K562 (cell line): ENCODE data around the gene CLSTN2. TPM values are rescaled to one million over a fixed set of nuclear protein-coding genes. Genes with fewer than 3 reads are reported as not detected.

ENCODE experiments used
- ATAC-seq: fragments of 200-7000 bp; cut with Tn5 transposase; 3 replicates; pipeline ENCODE4 v1.9.1; 2020; ENCODE audit warnings: moderate library complexity
- BruUV-seq: library from RNA; stranded (reverse); fragments of 400-500 nt; replicated peaks from 2 replicates; lab custom pipeline; 2021; lab: Mats Ljungman, UMichigan
- CTCF ChIA-PET: fragments of 300-600 bp; formaldehyde crosslinking; extraction: SDS; loops from one replicate; lab custom pipeline; 2021; ENCODE audit warnings: low intra/inter-chr PET ratio; lab: Yijun Ruan, JAX
- POLR2A ChIA-PET: fragments of 300-600, 350-650 bp; sonication (Branson Sonifier 250); formaldehyde crosslinking; extraction: SDS; loops from one replicate; lab custom pipeline; 2021; ENCODE audit warnings: antibody characterized with exemption, inconsistent platforms; lab: Yijun Ruan, JAX
- DNase-seq, 4 experiments: peaks; one replicate each; pipeline versions ENCODE4 v3.0.0 to v3.0.0-alpha.2; 2011 to 2018; ENCODE audit warnings: low spot score in 3 of 4, mixed read lengths in 3 of 4; ENCODE audit errors: extremely low read depth in 1 of 4
- FAIRE-seq: peaks from 2 replicates; lab custom pipeline; 2011; peaks lifted over from hg19 to GRCh38; lab: Jason Lieb, UNC
- H2AFZ ChIP-seq: 2 replicates; pipeline ENCODE4 v1.6.0; 2011; ENCODE audit warnings: low read depth, low read length, control low read depth, inconsistent platforms
- H3K27ac ChIP-seq: fragments of 200-600 bp; 3 replicates; pipeline ENCODE4 v1.8.0; 2011; ENCODE audit warnings: low read depth, mild to moderate bottlenecking, control low read depth, inconsistent platforms, low read length, moderate library complexity, mixed read lengths; ENCODE audit errors: extremely low read depth
- H3K27me3 ChIP-seq, 2 experiments: fragments of 300-600 bp in 1 of 2; 2 replicates in 1 of 2; 3 replicates in 1 of 2; pipeline versions ENCODE4 v1.6.0 to v1.8.0; 2011; ENCODE audit warnings: inconsistent platforms in 2 of 2, low read length in 2 of 2, mild to moderate bottlenecking in 1 of 2, mixed read lengths in 1 of 2, moderate library complexity in 1 of 2; ENCODE audit not compliant: control insufficient read depth in 2 of 2, insufficient read depth in 2 of 2
- H3K36me3 ChIP-seq: fragments of 300-600 bp; 3 replicates; pipeline ENCODE4 v1.8.0; 2011; ENCODE audit warnings: mild to moderate bottlenecking, low read length, inconsistent platforms; ENCODE audit not compliant: control insufficient read depth, insufficient read depth
- H3K4me1 ChIP-seq, 2 experiments: fragments of 200-600 bp in 1 of 2; replicated peaks in 1 of 2; 2 replicates in 1 of 2; 3 replicates in 1 of 2; pipeline versions ENCODE4 v1.5.1 to v1.8.0; 2011; ENCODE audit warnings: inconsistent platforms in 2 of 2, low read length in 2 of 2, mild to moderate bottlenecking in 1 of 2, mixed read lengths in 1 of 2, moderate library complexity in 1 of 2; ENCODE audit not compliant: control insufficient read depth in 2 of 2, insufficient read depth in 2 of 2
- H3K4me2 ChIP-seq: 2 replicates; pipeline ENCODE4 v1.6.1; 2011; ENCODE audit warnings: low read length, control low read depth, inconsistent platforms, mixed read lengths; ENCODE audit not compliant: insufficient read depth
- H3K4me3 ChIP-seq: fragments of 200-600 bp; sonication (generic), shearing (Covaris generic); 2 replicates; pipeline ENCODE4 v1.5.1; 2016; ENCODE audit warnings: control low read depth, inconsistent platforms
- H3K79me2 ChIP-seq: fragments of 200-600 bp; 3 replicates; pipeline ENCODE4 v1.8.0; 2011; ENCODE audit warnings: low read length, inconsistent platforms; ENCODE audit not compliant: control insufficient read depth, insufficient read depth
- H3K9ac ChIP-seq, 2 experiments: 2 replicates each; pipeline versions ENCODE4 v1.6.0 to v1.6.1; 2011; ENCODE audit warnings: low read depth in 2 of 2, low read length in 2 of 2, control low read depth in 1 of 2, inconsistent platforms in 1 of 2, mild to moderate bottlenecking in 1 of 2, mixed read lengths in 1 of 2; ENCODE audit not compliant: insufficient read depth in 1 of 2
- H3K9me1 ChIP-seq: one replicate; pipeline ENCODE4 v1.6.0; 2011; ENCODE audit warnings: inconsistent platforms, mild to moderate bottlenecking, low read length, moderate library complexity; ENCODE audit not compliant: control insufficient read depth, insufficient read depth
- H3K9me3 ChIP-seq: replicated peaks from 2 replicates; pipeline ENCODE4 v1.5.1; 2011; ENCODE audit warnings: low read depth, low read length, inconsistent platforms; ENCODE audit not compliant: control insufficient read depth, insufficient read depth
- H4K20me1 ChIP-seq: replicated peaks from 2 replicates; pipeline ENCODE4 v1.6.1; 2011; ENCODE audit warnings: low read length, inconsistent platforms, mixed read lengths; ENCODE audit not compliant: control insufficient read depth, insufficient read depth
- ATF3 ChIP-seq, 2 experiments: fragments of 450-650 bp in 1 of 2; sonication (generic) in 1 of 2; formaldehyde crosslinking in 1 of 2; IDR thresholded peaks in 1 of 2; conservative IDR thresholded peaks in 1 of 2; 2 replicates each; pipeline versions ENCODE4 v1.6.1 to v1.8.1; 2016 to 2023; ENCODE audit warnings: mild to moderate bottlenecking in 2 of 2, moderate library complexity in 2 of 2, inconsistent platforms in 1 of 2, missing genetic modification reagents in 1 of 2
- ATF7 ChIP-seq: fragments of 450-650 bp; IDR thresholded peaks from 2 replicates; pipeline ENCODE4 v1.7.1; 2014; ENCODE audit warnings: mild to moderate bottlenecking, moderate library complexity
- CREM ChIP-seq: IDR thresholded peaks from 2 replicates; pipeline ENCODE4 v1.6.1; 2014; ENCODE audit warnings: antibody characterized with exemption, low read depth
- GABPA ChIP-seq: fragments of 200-800 bp; sonication (Bioruptor generic); conservative IDR thresholded peaks from 2 replicates; pipeline ENCODE4 v1.6.1; 2016; ENCODE audit warnings: low read depth, missing genetic modification characterization, missing compliant biosample characterization
- GTF3C2 ChIP-seq: IDR thresholded peaks from 3 replicates; pipeline ENCODE4 v1.6.1; 2011; ENCODE audit warnings: borderline replicate concordance, mild to moderate bottlenecking, moderate library complexity; ENCODE audit not compliant: insufficient read length; ENCODE audit errors: extremely low read depth
- JUND ChIP-seq, 2 experiments: IDR thresholded peaks; 2 replicates in 1 of 2; 3 replicates in 1 of 2; pipeline ENCODE4 v1.6.1; 2011; ENCODE audit warnings: borderline replicate concordance in 2 of 2, low read depth in 2 of 2, low read length in 2 of 2, improper control_type of control experiment in 1 of 2, missing biosample characterization in 1 of 2, missing genetic modification characterization in 1 of 2, missing genetic modification reagents in 1 of 2
- NCOA4 ChIP-seq: fragments of 450-650 bp; IDR thresholded peaks from 2 replicates; pipeline ENCODE4 v1.6.1; 2018; ENCODE audit warnings: mild to moderate bottlenecking; ENCODE audit not compliant: partially characterized antibody
- RBM25 ChIP-seq: fragments of 200-400 bp; formaldehyde crosslinking; IDR thresholded peaks from 2 replicates; pipeline ENCODE4 v1.6.1; 2018; ENCODE audit warnings: low read length, low read depth, moderate library complexity; ENCODE audit not compliant: severe bottlenecking
- ZNF518B ChIP-seq: fragments of 250-450 bp; sonication (Bioruptor Pico); IDR thresholded peaks from 2 replicates; pipeline ENCODE4 v1.5.0; 2021; ENCODE audit warnings: mild to moderate bottlenecking, moderate library complexity
- WGBS: fragments of 100-300 bp; shearing (Covaris generic); methylation state at CpG from one replicate; pipeline ENCODE4 v1.1.6; 2016; ENCODE audit warnings: low coverage, mixed read lengths; ENCODE audit not compliant: insufficient coverage; ENCODE audit errors: missing lambda C conversion rate; 5-methylcytosine and 5-hydroxymethylcytosine counted together
- in situ Hi-C: fragments of 300-500 bp; cut with MboI; formaldehyde crosslinking; loops from 4 replicates; pipeline ENCODE4 v1.15.0; 2018; ENCODE audit warnings: inconsistent platforms, mixed read lengths
- intact Hi-C: fragments of 100-400 bp; cut with micrococcal nuclease; formaldehyde crosslinking; loops from 2 replicates; pipeline ENCODE4 v1.14.2; 2022
- polyA plus RNA-seq, 8 experiments: library from polyadenylated mRNA; depleted of rRNA in 4 of 8; stranded (reverse) in 5 of 8; unstranded in 3 of 8; fragments of >200 nt; fragmentation: Nextera tagmentation in 2 of 8; fragmentation: Illumina TruSeq in 1 of 8; extraction: Ambion mirVana in 2 of 8; extraction: Trizol in 1 of 8; gene quantifications; 2 replicates each; pipeline versions ENCODE4 v1.2.1 to v1.2.3, GENCODE V29; 2011 to 2014; ENCODE audit warnings: inconsistent platforms in 1 of 8, missing spikeins in 1 of 8
- total RNA-seq, 7 experiments: library from RNA; depleted of rRNA in 6 of 7; stranded (reverse); fragments of >200 nt in 6 of 7; fragmentation: Illumina TruSeq in 2 of 7; extraction: Trizol in 2 of 7; gene quantifications; 2 replicates each; pipeline versions ENCODE4 v1.2.1 to v1.2.3, GENCODE V29; 2011 to 2021; ENCODE audit warnings: low replicate concordance in 1 of 7

CLSTN2 gene
- total and polyA plus RNA-seq, 9 of the 15 experiments (the other 6 are each of a cell fraction or from before 2014, with no cell fraction given) = 0.02 to 0.04 (median 0.04) TPM; not detected in 6

GRCh38 chr3:140055092-140055791 lies 120.3 kb downstream of the CLSTN2 start (continued):
- no peak for TF ChIP-seq ZNF518B (CRISPR knock-in tag)
- TF ChIP-seq, all 486 proteins: peak for 7

- no peak for FAIRE-seq
- in situ Hi-C loops = no loop called here
- no peaks in the 10 kb centered on the region for H3K36me3 ChIP-seq
- WGBS = 8% methylated on average over 4 of the region's 4 CpGs
- no peak overlapping the region for H3K4me2 ChIP-seq
- H4K20me1 ChIP-seq = 0 out of 2 replicates have a peak, but pooled peaks cover 5% of the 10 kb centered on the region
- no peak for DNase-seq
- intact Hi-C loops = loop anchor here (10.0 kb wide), 1 partner anchor 631 kb away; no protein-coding TSS in a partner anchor
- H3K9me3 ChIP-seq = no peaks in the 10 kb centered on the region
- H3K4me3 ChIP-seq = no peak overlapping the region
- H3K79me2 ChIP-seq = no peaks in the 10 kb centered on the region
- ChIA-PET POLR2A (interaction anchor here (1.2 kb wide), 1 partner anchor 119 kb away, joined by 3 read pairs; no protein-coding TSS in a partner anchor), CTCF (no interaction called here)
- no peak for ATAC-seq
- BruUV-seq = no TSS peak
- no peaks in the 10 kb centered on the region for H3K4me1 ChIP-seq
- no peak overlapping the region for H2AFZ ChIP-seq
- no peak overlapping the region for H3K27ac ChIP-seq
- H3K27me3 ChIP-seq = no peaks in the 10 kb centered on the region; a peak in 2 of 5 replicates
- H3K9ac ChIP-seq = no peak overlapping the region
- no peaks in the 10 kb centered on the region for H3K9me1 ChIP-seq
- TF ChIP-seq GABPA (tag) (0 out of 2 replicates have a peak, but pooled peaks have one; percentile 15), JUND (IDR thresholded peaks at IDR 0.05; ENCODE audit: borderline replicate concordance, low read depth, low read length) (peak; percentile 61; the same call in 1 of the 2 replicates), JUND (tag; IDR thresholded peaks at IDR 0.05; ENCODE audit: borderline replicate concordance, low read depth, low read length) (peak; percentile 75; the same call in 2 of the 3 replicates), CREM (0 out of 2 replicates have a peak, but pooled peaks have one; percentile 10), RBM25 (peak; percentile 35), GTF3C2 (no peak), ATF7 (peak; percentile 86), NCOA4 (no peak), ATF3 (IDR thresholded peaks at IDR 0.05) (peak; percentile 75), ATF3 (CRISPR knock-in tag; conservative IDR thresholded peaks at IDR 0.05) (no peak)
These were observed 121.1 kb downstream of the CLSTN2 start for GRCh38 chr3:140056047-140056446.
